H1 (cell line): Measurements from ENCODE around the gene TAS2R50. TPM values are rescaled to one million over a fixed set of nuclear protein-coding genes. Genes with fewer than 3 reads are reported as not detected.

Experiments used
- CTCF ChIA-PET: fragments of 300-600 bp; sonication (Branson Sonifier 250); formaldehyde crosslinking; loops from one replicate; lab custom pipeline; 2021; ENCODE audit not compliant: partially characterized antibody; lab: Charles Lee
- POLR2A ChIA-PET: fragments of 300-600 bp; sonication (Branson Sonifier 250); formaldehyde crosslinking; loops from one replicate; lab custom pipeline; 2021; ENCODE audit warnings: inconsistent platforms; ENCODE audit not compliant: partially characterized antibody; lab: Charles Lee
- DNase-seq, 2 experiments: peaks; one replicate each; pipeline versions ENCODE4 v3.0.0 to v3.0.0-alpha.2; 2010 to 2022; ENCODE audit warnings: low spot score in 2 of 2, low read depth in 1 of 2, mixed read lengths in 1 of 2
- FAIRE-seq: peaks from 2 replicates; lab custom pipeline; 2011; peaks lifted over from hg19 to GRCh38; lab: Jason Lieb, UNC
- H2AFZ ChIP-seq: 2 replicates; pipeline ENCODE4 v1.8.1; 2012; ENCODE audit warnings: low read length, inconsistent platforms
- H2AK5ac ChIP-seq: 2 replicates; pipeline ENCODE4 v1.6.1; 2013; ENCODE audit warnings: low read depth, low read length
- H2BK120ac ChIP-seq: replicated peaks from 2 replicates; pipeline ENCODE3; 2013; ENCODE audit warnings: low read depth, low read length, inconsistent platforms
- H2BK12ac ChIP-seq: 2 replicates; pipeline ENCODE4 v1.6.1; 2013; ENCODE audit warnings: low read depth, low read length
- H2BK15ac ChIP-seq: 2 replicates; pipeline ENCODE4 v1.6.1; 2013; ENCODE audit warnings: low read length
- H2BK20ac ChIP-seq: 2 replicates; pipeline ENCODE4 v1.6.1; 2013; ENCODE audit warnings: low read length
- H2BK5ac ChIP-seq: 2 replicates; pipeline ENCODE4 v1.6.1; 2013; ENCODE audit warnings: low read depth, low read length
- H3K14ac ChIP-seq: 2 replicates; pipeline ENCODE4 v1.6.1; 2013; ENCODE audit warnings: inconsistent platforms; ENCODE audit not compliant: insufficient read length
- H3K18ac ChIP-seq: 2 replicates; pipeline ENCODE4 v1.6.1; 2013; ENCODE audit warnings: low read length; ENCODE audit errors: extremely low read depth
- H3K23ac ChIP-seq: 2 replicates; pipeline ENCODE4 v1.6.1; 2013; ENCODE audit warnings: inconsistent platforms; ENCODE audit not compliant: insufficient read length
- H3K23me2 ChIP-seq: 2 replicates; pipeline ENCODE4 v1.6.1; 2013; ENCODE audit warnings: low read depth, low read length
- H3K27ac ChIP-seq: 2 replicates; pipeline ENCODE4 v1.6.1; 2011; ENCODE audit warnings: low read depth, low read length, inconsistent platforms
- H3K27me3 ChIP-seq, 4 experiments: replicated peaks in 1 of 4; 1 replicate in 1 of 4; 2 replicates in 3 of 4; pipeline versions ENCODE4 v1.6.1 to v1.8.1; 2011 to 2013; ENCODE audit warnings: low read length in 3 of 4, mild to moderate bottlenecking in 3 of 4, inconsistent platforms in 2 of 4, mixed read lengths in 2 of 4, moderate library complexity in 1 of 4; ENCODE audit not compliant: control insufficient read depth in 3 of 4, insufficient read depth in 3 of 4; ENCODE audit errors: extremely low read depth in 1 of 4
- H3K36me3 ChIP-seq, 4 experiments: 2 replicates each; pipeline versions ENCODE4 v1.6.1 to v1.8.1; 2011 to 2013; ENCODE audit warnings: mild to moderate bottlenecking in 4 of 4, low read length in 3 of 4, moderate library complexity in 2 of 4, control low read depth in 1 of 4, inconsistent platforms in 1 of 4; ENCODE audit not compliant: insufficient read depth in 4 of 4, control insufficient read depth in 2 of 4
- H3K4ac ChIP-seq: replicated peaks from 2 replicates; pipeline ENCODE3; 2013; ENCODE audit warnings: low read length, low read depth, mixed read lengths, inconsistent platforms; ENCODE audit not compliant: insufficient read length
- H3K4me1 ChIP-seq, 4 experiments: replicated peaks in 1 of 4; 1 replicate in 1 of 4; 2 replicates in 3 of 4; pipeline versions ENCODE4 v1.6.1 to v1.8.1; 2011 to 2013; ENCODE audit warnings: low read length in 3 of 4, inconsistent platforms in 2 of 4, mixed read lengths in 1 of 4; ENCODE audit not compliant: insufficient read depth in 4 of 4, control insufficient read depth in 3 of 4
- H3K4me2 ChIP-seq, 2 experiments: 2 replicates each; pipeline versions ENCODE4 v1.6.1 to v1.8.1; 2011 to 2013; ENCODE audit warnings: low read depth in 2 of 2, low read length in 2 of 2, control low read depth in 1 of 2, inconsistent platforms in 1 of 2, mild to moderate bottlenecking in 1 of 2; ENCODE audit not compliant: insufficient read depth in 1 of 2
- H3K4me3 ChIP-seq, 4 experiments: fragments of 200-600, 300-600 bp in 1 of 4; sonication (generic), shearing (Covaris generic), sonication (Bioruptor Twin) in 1 of 4; 2 replicates each; pipeline versions ENCODE4 v1.5.1 to v1.8.1; 2011 to 2016; ENCODE audit warnings: low read length in 4 of 4, low read depth in 3 of 4, control low read depth in 2 of 4, inconsistent platforms in 2 of 4, mild to moderate bottlenecking in 2 of 4, mixed read lengths in 1 of 4, moderate library complexity in 1 of 4; ENCODE audit not compliant: insufficient read depth in 2 of 4; ENCODE audit errors: extremely low read depth in 1 of 4
- H3K56ac ChIP-seq: replicated peaks from 2 replicates; pipeline ENCODE3; 2013; ENCODE audit warnings: low read depth, mild to moderate bottlenecking, mixed read lengths, low read length, inconsistent platforms; ENCODE audit not compliant: insufficient read length
- H3K79me1 ChIP-seq: 2 replicates; pipeline ENCODE4 v1.6.1; 2013; ENCODE audit warnings: low read depth, low read length, control low read depth
- H3K79me2 ChIP-seq, 2 experiments: 2 replicates each; pipeline versions ENCODE4 v1.6.1 to v1.8.1; 2012 to 2013; ENCODE audit warnings: low read length in 2 of 2, mild to moderate bottlenecking in 2 of 2, inconsistent platforms in 1 of 2; ENCODE audit not compliant: insufficient read depth in 2 of 2, control insufficient read depth in 1 of 2
- H3K9ac ChIP-seq, 4 experiments: replicated peaks in 1 of 4; 1 replicate in 1 of 4; 2 replicates in 3 of 4; pipeline versions ENCODE4 v1.6.1 to v1.8.1; 2011 to 2013; ENCODE audit warnings: low read depth in 3 of 4, low read length in 3 of 4, control low read depth in 2 of 4, mild to moderate bottlenecking in 2 of 4, moderate library complexity in 2 of 4, inconsistent platforms in 1 of 4; ENCODE audit errors: extremely low read depth in 1 of 4
- H3K9me3 ChIP-seq, 2 experiments: 2 replicates each; pipeline versions ENCODE4 v1.6.1 to v1.8.1; 2012 to 2013; ENCODE audit warnings: mild to moderate bottlenecking in 2 of 2, moderate library complexity in 2 of 2, control low read depth in 1 of 2, inconsistent platforms in 1 of 2, low read depth in 1 of 2, low read length in 1 of 2, mixed read lengths in 1 of 2; ENCODE audit not compliant: insufficient read depth in 2 of 2
- H4K20me1 ChIP-seq, 2 experiments: replicated peaks in 1 of 2; 2 replicates each; pipeline versions ENCODE3 to v1.8.1; 2011 to 2013; ENCODE audit warnings: inconsistent platforms in 2 of 2, low read length in 2 of 2, mild to moderate bottlenecking in 1 of 2; ENCODE audit not compliant: insufficient read depth in 2 of 2, control insufficient read depth in 1 of 2
- H4K5ac ChIP-seq: 2 replicates; pipeline ENCODE4 v1.6.1; 2013; ENCODE audit warnings: low read length, low read depth, mixed read lengths, inconsistent platforms; ENCODE audit not compliant: insufficient read length
- H4K8ac ChIP-seq: 2 replicates; pipeline ENCODE4 v1.8.0; 2013; ENCODE audit warnings: mild to moderate bottlenecking, moderate library complexity, low read length, inconsistent platforms; ENCODE audit not compliant: insufficient read depth; ENCODE audit errors: extremely low read depth
- H4K91ac ChIP-seq: replicated peaks from 2 replicates; pipeline ENCODE3; 2013; ENCODE audit warnings: low read length, mixed read lengths, inconsistent platforms; ENCODE audit not compliant: insufficient read length
- PHF8 ChIP-seq: fragments of 200-600 bp; sonication (generic); conservative IDR thresholded peaks from 2 replicates; pipeline ENCODE4 v1.7.1; 2012; ENCODE audit warnings: low read depth, mild to moderate bottlenecking, inconsistent platforms, low read length, moderate library complexity
- whole genome bisulfite sequencing, 2 experiments: shearing (Covaris generic) in 1 of 2; methylation state at CpG; one replicate each; pipeline versions ENCODE4 v1.1.6 to v1.1.7; 2013 to 2015; ENCODE audit warnings: low lambda C conversion rate in 2 of 2, mixed read lengths in 2 of 2, inconsistent platforms in 1 of 2, low coverage in 1 of 2, missing lambda C conversion rate in 1 of 2; ENCODE audit not compliant: insufficient replicate concordance in 2 of 2, insufficient coverage in 1 of 2, insufficient read length in 1 of 2; ENCODE audit errors: extremely low coverage in 1 of 2, missing lambda C conversion rate in 1 of 2; 5-methylcytosine and 5-hydroxymethylcytosine counted together
- polyA plus RNA-seq, 7 experiments: library from polyadenylated mRNA; depleted of rRNA in 3 of 7; stranded (reverse) in 5 of 7; unstranded in 2 of 7; fragments of >200 nt in 5 of 7; fragments of 200-250 nt in 2 of 7; gene quantifications; 1 replicate in 5 of 7; 2 replicates in 1 of 7; 4 replicates in 1 of 7; pipeline versions ENCODE4 v1.2.1 to v1.2.3, GENCODE V29; 2011 to 2013; ENCODE audit warnings: missing spikeins in 2 of 7, mixed read lengths in 2 of 7
- total RNA-seq: library from RNA; stranded (reverse); fragmentation: NEBNext Ultra II Directional; extraction: Animal tissue kit (Norgen Biotek cat#: 25700); gene quantifications from 2 replicates; pipeline ENCODE4 v1.2.1, GENCODE V29; 2021

Gene TAS2R50
- total and polyA plus RNA-seq, 2 of the 8 experiments (the other 6 are each of a cell fraction or from before 2014, with no cell fraction given) = 0.11 to 0.50 TPM

GRCh38 chr12:11016937-11017336, 30.2 kb upstream of the TAS2R50 start:
- FAIRE-seq = no peak
- TF ChIP-seq PHF8 = no peak

More at GRCh38 chr12:11016937-11017336, 30.2 kb upstream of the TAS2R50 start:
- ChIA-PET POLR2A (interaction anchor here (0.6 kb wide), 2 partner anchors 54 to 56 kb away, joined by 3 read pairs; no protein-coding TSS in a partner anchor), CTCF (interaction anchor here (1.1 kb wide), 1 partner anchor 470 kb away, joined by 3 read pairs; no protein-coding TSS in a partner anchor)
- Histone ChIP-seq H4K20me1 (no peaks in the 10 kb centered on the region), H3K36me3 (no peaks in the 10 kb centered on the region), H2BK120ac (no peak overlapping the region), H3K56ac (no peak overlapping the region), H3K79me1 (no peaks in the 10 kb centered on the region), H2BK12ac (no peak overlapping the region), H3K27me3 (no peaks in the 10 kb centered on the region), H3K23ac (no peak overlapping the region), H3K23me2 (no peaks in the 10 kb centered on the region), H4K5ac (no peak overlapping the region), H2AK5ac (no peak overlapping the region), H2BK5ac (no peak overlapping the region), H3K9me3 (no peaks in the 10 kb centered on the region), H3K27ac (no peak overlapping the region), H2BK20ac (no peak overlapping the region), H4K91ac (no peak overlapping the region), H3K4ac (no peak overlapping the region), H3K4me2 (no peak overlapping the region), H3K79me2 (no peaks in the 10 kb centered on the region), H2AFZ (no peak overlapping the region), H3K4me1 (no peaks in the 10 kb centered on the region), H3K18ac (no peak overlapping the region), H2BK15ac (no peak overlapping the region), H4K8ac (no peak overlapping the region), H3K9ac (no peak overlapping the region), H3K4me3 (no peak overlapping the region), H3K14ac (no peak overlapping the region)
- DNase-seq = no peak
- WGBS, 2 experiments = 91% methylated on average over 1 of the region's 1 CpG; no CpG with 5 or more reads in 1 of the 2 experiments
